GM18861 (cell line): ENCODE results near the gene AIMP2.
"Not testable (repeated sequence)": the region's sequence is repeated elsewhere in the genome, so short reads cannot be mapped to it uniquely, and the experiment has no call there.

Source experiments
- ATAC-seq: cut with Tn5 transposase; IDR thresholded peaks from one replicate; pipeline ENCODE4 v1.9.1; 2021; ENCODE audit not compliant: unreplicated experiment

AIMP2 gene

GRCh38 chr7:6026011-6026819 lies 17.1 kb downstream of the AIMP2 start:
- peak; percentile 78 for ATAC-seq

DNA sequence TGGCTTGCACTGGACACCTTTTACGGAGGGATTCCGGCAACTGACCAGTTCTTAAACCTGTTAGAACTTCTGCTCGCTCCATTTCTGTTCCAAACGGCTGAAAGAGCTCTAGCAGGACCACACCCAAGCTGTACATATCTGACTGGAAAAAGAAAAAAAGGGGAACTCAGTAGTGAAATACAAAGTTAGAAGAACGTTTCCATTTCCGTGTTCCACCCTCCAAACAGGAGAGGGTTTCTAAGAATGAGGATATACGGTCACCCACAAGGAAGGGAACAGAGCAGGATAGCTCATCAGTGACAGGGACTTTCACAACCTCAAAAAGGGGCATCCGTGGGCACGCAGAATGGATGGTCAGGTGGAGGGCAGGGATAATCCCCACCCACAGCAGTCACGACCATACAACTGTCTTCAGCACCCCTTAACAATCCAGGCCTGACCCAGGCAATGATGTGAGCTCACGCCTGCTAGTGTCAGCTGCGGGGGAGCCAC lies 17.8 kb downstream of the AIMP2 start:
- ATAC-seq: no peak

DNA sequence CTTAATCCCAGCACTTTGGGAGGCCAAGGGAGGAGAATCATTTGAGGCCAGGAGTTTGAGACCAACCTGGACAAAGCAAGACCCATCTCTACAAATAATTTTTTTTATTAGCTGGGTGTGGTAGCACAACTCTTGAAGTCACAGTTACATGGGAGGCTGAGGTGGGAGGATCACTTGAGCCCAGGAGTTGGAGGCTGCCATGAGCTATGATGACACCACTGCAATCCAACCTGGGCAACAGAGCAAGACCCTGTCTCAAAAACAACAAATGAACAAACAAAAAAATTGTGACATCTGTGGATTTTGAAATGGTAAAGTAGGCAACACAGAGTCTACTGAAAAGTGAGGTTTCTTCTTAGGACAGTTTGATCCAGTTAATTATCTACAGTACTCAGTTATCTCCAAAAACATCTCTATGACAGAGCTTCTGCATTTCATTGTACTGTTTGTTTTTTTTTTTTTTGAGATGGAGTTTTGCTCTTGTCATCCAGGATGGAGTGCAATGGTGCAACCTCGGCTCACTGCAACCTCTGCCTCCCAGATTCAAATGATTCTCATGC lies 18.8 kb downstream of the AIMP2 start:
- ATAC-seq: no peak

DNA sequence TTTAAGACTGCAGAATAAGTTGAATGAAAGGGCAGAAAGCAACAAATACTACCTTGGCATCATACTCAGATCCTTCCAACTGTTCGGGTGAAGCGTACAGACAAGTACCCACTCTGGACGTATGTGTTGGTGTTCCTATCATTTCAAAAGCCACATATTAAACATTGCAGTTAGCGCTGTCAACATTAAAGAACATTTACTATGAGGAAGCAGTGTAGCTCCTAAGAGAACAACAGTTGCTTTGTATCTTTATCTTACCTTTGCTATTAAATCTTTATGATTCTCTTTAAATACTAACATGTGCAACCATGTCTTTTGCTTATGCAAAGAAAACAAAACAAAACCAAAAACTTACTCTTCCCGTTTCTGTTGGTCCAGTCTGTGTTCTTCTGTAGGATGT lies 19.5 kb downstream of the AIMP2 start:
- ATAC-seq: no peak

GRCh38 chr7:6030988-6031387 lies 21.9 kb downstream of the AIMP2 start, which contains the start of gene ANKRD61:
Gene ANKRD61 (plus strand): TSS chr7:6031376. CDS start chr7:6031376, 0 bp downstream.
- no peak for ATAC-seq

GRCh38 chr7:6031567-6031966 lies 22.5 kb downstream of the AIMP2 start:
- no peak for ATAC-seq

DNA sequence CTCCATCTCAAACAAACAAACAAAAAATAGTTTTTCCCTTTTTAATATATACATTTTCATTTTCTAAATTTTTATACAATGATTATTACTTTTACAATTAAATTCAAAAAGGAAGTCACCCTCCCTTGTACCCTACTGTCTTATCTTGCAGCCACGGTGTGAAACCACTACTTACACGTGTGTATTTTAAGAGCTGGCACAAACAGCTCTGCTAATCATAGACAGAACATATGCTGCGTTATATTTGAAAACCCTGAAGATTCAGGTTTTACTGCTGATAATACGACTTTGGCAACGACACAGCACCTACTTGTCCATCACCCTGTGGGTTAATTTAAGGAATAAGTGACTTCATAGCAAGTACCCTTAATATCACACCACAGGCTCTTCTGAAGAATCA lies 23.1 kb downstream of the AIMP2 start:
- no peak for ATAC-seq

DNA sequence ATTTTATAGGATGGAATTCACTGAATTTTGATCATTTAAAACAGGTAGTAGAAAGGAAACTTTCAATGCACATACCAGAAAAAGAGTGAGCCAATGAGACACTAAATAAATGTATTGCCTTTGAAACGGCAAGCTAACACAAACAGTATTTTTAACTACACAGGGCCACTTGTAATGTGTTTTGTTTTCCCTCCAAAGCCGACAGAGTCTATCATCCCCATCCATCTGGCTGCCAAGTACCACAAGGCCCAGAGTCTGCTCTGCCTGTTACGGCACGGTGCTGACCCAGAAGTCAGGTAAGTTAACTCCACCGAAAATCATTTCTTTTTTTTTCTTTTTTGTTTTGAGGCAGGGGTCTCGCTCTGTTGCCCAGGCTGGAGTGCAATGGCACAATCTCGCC lies 23.6 kb downstream of the AIMP2 start:
- no peak for ATAC-seq

DNA sequence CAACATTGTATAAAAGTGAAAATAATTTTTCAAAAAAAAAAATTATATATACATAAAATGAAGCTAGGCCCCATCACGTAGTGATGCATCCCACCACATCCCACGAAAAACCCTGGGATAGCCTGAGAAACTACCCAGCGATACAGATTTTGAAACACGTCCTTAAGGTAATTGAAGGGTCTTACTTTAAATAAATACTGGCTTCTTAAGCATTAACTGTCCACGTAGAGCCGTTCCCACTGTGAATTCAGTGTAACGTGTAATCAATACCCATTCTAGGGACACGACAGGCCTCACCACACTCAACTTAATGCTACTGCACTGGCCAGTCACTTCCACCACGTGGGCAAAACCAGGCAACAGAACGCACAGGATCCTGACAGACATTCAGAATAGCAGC lies 26.1 kb downstream of the AIMP2 start:
- ATAC-seq: no peak

DNA sequence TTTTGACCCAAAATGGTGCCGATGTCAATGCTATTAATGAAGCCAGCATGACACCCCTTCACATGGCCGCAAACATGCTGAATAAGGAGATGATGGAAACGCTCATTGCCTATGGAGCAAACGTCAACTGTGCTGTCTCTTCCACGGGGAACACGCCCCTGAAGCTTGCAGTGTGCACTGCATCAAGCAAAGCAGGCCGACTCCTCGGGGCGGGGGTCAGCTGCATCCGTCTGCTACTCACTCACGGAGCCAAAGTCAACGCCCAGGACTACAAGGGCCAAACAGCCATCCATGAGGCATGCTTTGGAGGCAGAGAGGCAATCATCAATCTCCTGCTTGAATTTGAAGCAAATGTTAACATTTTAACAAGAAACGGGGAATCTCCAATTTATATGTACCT lies 26.6 kb downstream of the AIMP2 start:
- no peak for ATAC-seq

- ATAC-seq: no peak
These were observed 40.7 kb downstream of the AIMP2 start for GRCh38 chr7:6049780-6050179.

DNA sequence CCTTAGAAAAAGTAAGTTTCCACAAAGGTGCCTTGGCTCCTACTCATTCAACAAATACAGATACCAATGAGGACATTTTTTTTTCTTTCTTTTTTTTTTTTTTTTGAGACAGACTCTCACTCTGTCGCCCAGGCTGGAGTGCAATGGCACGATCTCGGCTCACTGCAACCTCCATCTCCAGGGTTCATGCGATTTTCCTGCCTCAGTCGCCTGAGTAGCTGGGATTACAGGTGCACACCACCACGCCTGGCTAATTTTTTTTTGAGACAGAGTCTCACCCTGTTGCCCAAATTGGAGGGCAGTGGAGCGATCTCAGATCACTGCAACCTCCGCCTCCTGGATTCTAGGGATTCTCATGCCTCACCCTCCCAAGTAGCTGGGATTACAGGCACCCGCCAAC lies 42.1 kb downstream of the AIMP2 start:
- ATAC-seq: not testable (repeated sequence)

DNA sequence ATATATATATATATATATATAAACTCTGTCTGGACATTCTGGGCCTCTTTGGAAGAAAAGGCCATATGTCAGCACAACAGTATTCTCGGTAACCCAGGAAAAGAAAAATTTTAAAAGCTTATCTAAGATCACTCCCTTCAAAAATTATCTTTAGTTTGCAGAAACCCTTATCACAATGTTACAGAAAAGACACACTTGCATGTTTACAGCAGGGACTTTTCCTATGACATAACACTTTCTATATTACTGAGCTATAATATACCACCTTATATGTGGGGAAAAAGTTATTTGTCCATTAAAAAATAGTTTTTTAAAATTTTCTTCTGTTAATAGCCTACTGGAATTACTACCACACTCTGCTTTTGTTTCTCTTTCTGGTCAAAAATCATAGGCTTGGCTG lies 47.5 kb downstream of the AIMP2 start:
- no peak for ATAC-seq

GRCh38 chr7:6057316-6058129 lies 48.5 kb downstream of the AIMP2 start:
- no peak for ATAC-seq

DNA sequence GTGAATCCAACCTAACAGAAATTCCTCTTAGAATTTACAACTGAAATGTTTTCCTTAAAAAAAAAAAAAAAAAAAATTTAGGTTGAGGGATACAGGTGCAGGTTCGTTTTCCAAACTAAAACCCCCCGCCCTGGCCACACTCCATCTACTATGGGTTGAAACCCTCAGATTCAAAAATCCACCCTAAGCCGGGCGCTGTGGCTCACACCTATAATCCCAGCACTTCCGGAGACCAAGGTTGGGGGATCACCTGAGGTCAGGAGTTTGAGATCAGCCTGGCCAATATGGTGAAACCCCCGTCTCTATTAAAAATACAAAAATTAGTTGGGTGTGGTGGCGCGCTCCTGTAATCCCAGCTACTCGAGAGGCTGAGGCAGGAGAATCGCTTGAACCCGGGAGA lies 50.9 kb downstream of the AIMP2 start:
- not testable (repeated sequence) for ATAC-seq

GRCh38 chr7:6071406-6071805 lies 62.3 kb downstream of the AIMP2 start:
- peak; percentile 60 for ATAC-seq
